Common myeloid progenitor, CD34-positive (primary cell): Measurements from ENCODE around the gene EXOC1L.

ENCODE experiments used
- CTCF ChIA-PET: fragments of 350-600 bp; sonication (Branson Sonifier 250); formaldehyde crosslinking; loops from one replicate; lab custom pipeline; 2021; ENCODE audit warnings: antibody characterized with exemption; lab: Charles Lee
- POLR2A ChIA-PET: fragments of 350-600 bp; sonication (Branson Sonifier 250); formaldehyde crosslinking; loops from one replicate; lab custom pipeline; 2021; ENCODE audit warnings: antibody characterized with exemption; lab: Charles Lee
- DNase-seq, 3 donors: peaks; one replicate each; pipeline versions ENCODE4 v3.0.0 to v3.0.0-alpha.2; 2013
- H3K27ac ChIP-seq, 2 experiments: 1 replicate in 1 of 2; 2 replicates in 1 of 2; pipeline ENCODE4 v1.7.0; 2013; ENCODE audit warnings: inconsistent platforms in 2 of 2, low read length in 2 of 2, mild to moderate bottlenecking in 2 of 2, low read depth in 1 of 2, moderate library complexity in 1 of 2; ENCODE audit not compliant: severe bottlenecking in 2 of 2, insufficient read depth in 1 of 2, poor library complexity in 1 of 2
- H3K27me3 ChIP-seq, 5 experiments: replicated peaks in 2 of 5; 1 replicate in 3 of 5; 2 replicates in 2 of 5; pipeline versions ENCODE4 v1.6.1 to v1.7.0; 2013; ENCODE audit warnings: low read length in 4 of 5, mild to moderate bottlenecking in 2 of 5, moderate library complexity in 2 of 5, inconsistent platforms in 1 of 5; ENCODE audit not compliant: insufficient read depth in 5 of 5, control insufficient read depth in 4 of 5
- H3K36me3 ChIP-seq, 4 experiments: 1 replicate in 2 of 4; 2 replicates in 2 of 4; pipeline versions ENCODE4 v1.6.1 to v1.7.0; 2013; ENCODE audit warnings: low read length in 3 of 4, control low read depth in 1 of 4, mild to moderate bottlenecking in 1 of 4; ENCODE audit not compliant: control insufficient read depth in 4 of 4, insufficient read depth in 4 of 4
- H3K4me1 ChIP-seq, 4 experiments: 1 replicate in 3 of 4; 2 replicates in 1 of 4; pipeline versions ENCODE4 v1.6.1 to v1.7.1; 2013; ENCODE audit warnings: low read length in 3 of 4, mild to moderate bottlenecking in 3 of 4, control low read depth in 1 of 4, inconsistent platforms in 1 of 4, moderate library complexity in 1 of 4; ENCODE audit not compliant: control insufficient read depth in 4 of 4, insufficient read depth in 4 of 4; ENCODE audit errors: control extremely low read depth in 1 of 4
- H3K4me3 ChIP-seq, 7 experiments: 1 replicate in 4 of 7; 2 replicates in 3 of 7; pipeline versions ENCODE4 v1.5.1 to v1.7.0; 2013; ENCODE audit warnings: mild to moderate bottlenecking in 7 of 7, low read length in 6 of 7, moderate library complexity in 6 of 7, inconsistent platforms in 2 of 7, low read depth in 2 of 7, control low read depth in 1 of 7; ENCODE audit not compliant: insufficient read depth in 4 of 7, control insufficient read depth in 1 of 7; ENCODE audit errors: extremely low read depth in 1 of 7
- H3K9me3 ChIP-seq, 5 experiments: 1 replicate in 4 of 5; 2 replicates in 1 of 5; pipeline versions ENCODE4 v1.6.1 to v1.7.1; 2013; ENCODE audit warnings: low read length in 4 of 5, mild to moderate bottlenecking in 2 of 5, inconsistent platforms in 1 of 5, low read depth in 1 of 5, moderate library complexity in 1 of 5; ENCODE audit not compliant: control insufficient read depth in 4 of 5, insufficient read depth in 2 of 5; ENCODE audit errors: control extremely low read depth in 1 of 5
- WGBS: methylation state at CpG from one replicate; pipeline ENCODE4 v1.1.5; 2013; ENCODE audit not compliant: insufficient coverage; 5-methylcytosine and 5-hydroxymethylcytosine counted together

The EXOC1L gene

GRCh38 chr4:55817691-55818090 lies 1.9 kb upstream of the EXOC1L start:
- no peak for DNase-seq
- Histone ChIP-seq H3K9me3 (peaks cover 0 to 7% (median 2%) of the 10 kb centered on the region in 5 experiments), H3K27me3 (peaks cover 0 to 14% (median 0%) of the 10 kb centered on the region in 5 experiments), H3K4me1 (peaks cover 0 to 10% (median 4%) of the 10 kb centered on the region in 4 experiments), H3K4me3 (no peak overlapping the region), H3K36me3 (no peaks in the 10 kb centered on the region), H3K27ac (no peak overlapping the region)
- CTCF ChIA-PET: no interaction called here
- POLR2A ChIA-PET: no interaction called here
- WGBS: 100% methylated on average over 2 of the region's 3 CpGs

- no CpG with 5 or more reads among the region's 2 CpGs for WGBS
- Histone ChIP-seq H3K4me1 (peaks cover 0 to 10% (median 4%) of the 10 kb centered on the region in 4 experiments), H3K4me3 (no peak overlapping the region), H3K9me3 (peaks cover 0 to 4% (median 0%) of the 10 kb centered on the region in 5 experiments), H3K27ac (no peak overlapping the region), H3K27me3 (peaks cover 0 to 14% (median 0%) of the 10 kb centered on the region in 5 experiments), H3K36me3 (no peaks in the 10 kb centered on the region)
- DNase-seq: no peak
- CTCF ChIA-PET: interaction anchor here (1.1 kb wide), 1 partner anchor 47 kb away, joined by 4 read pairs; no protein-coding TSS in a partner anchor
- POLR2A ChIA-PET: no interaction called here
These were observed 689 bp downstream of the EXOC1L start for GRCh38 chr4:55820279-55820678.

GRCh38 chr4:55822329-55822728 lies 2.7 kb downstream of the EXOC1L start:
- ChIA-PET CTCF (no interaction called here), POLR2A (no interaction called here)
- WGBS: 100% methylated on average over 2 of the region's 3 CpGs
- no peak for DNase-seq
- Histone ChIP-seq H3K9me3 (no peaks in the 10 kb centered on the region), H3K27me3 (peaks cover 0 to 16% (median 0%) of the 10 kb centered on the region in 5 experiments), H3K36me3 (no peaks in the 10 kb centered on the region), H3K4me3 (no peak overlapping the region), H3K27ac (no peak overlapping the region), H3K4me1 (peaks cover 0 to 10% (median 4%) of the 10 kb centered on the region in 4 experiments)

- H3K36me3 ChIP-seq: no peaks in the 10 kb centered on the region
- WGBS: 100% methylated on average over 1 of the region's 2 CpGs
- ChIA-PET CTCF (no interaction called here), POLR2A (no interaction called here)
- peaks cover 0 to 17% (median 0%) of the 10 kb centered on the region in 5 experiments for H3K27me3 ChIP-seq
- no peaks in the 10 kb centered on the region for H3K9me3 ChIP-seq
- no peak overlapping the region for H3K27ac ChIP-seq
- DNase-seq: no peak
- peaks cover 0 to 5% (median 1%) of the 10 kb centered on the region in 4 experiments for H3K4me1 ChIP-seq
- H3K4me3 ChIP-seq: no peak overlapping the region
These were observed 5.3 kb downstream of the EXOC1L start for GRCh38 chr4:55824865-55825264.

- ChIA-PET POLR2A (no interaction called here), CTCF (interaction anchor here (1.4 kb wide), 1 partner anchor 9 kb away, joined by 4 read pairs; no protein-coding TSS in a partner anchor)
- no peak for DNase-seq
- Histone ChIP-seq H3K27me3 (peaks cover 0 to 11% (median 3%) of the 10 kb centered on the region in 5 experiments), H3K27ac (no peak overlapping the region), H3K4me3 (no peak overlapping the region), H3K4me1 (no peaks in the 10 kb centered on the region), H3K36me3 (no peaks in the 10 kb centered on the region), H3K9me3 (no peaks in the 10 kb centered on the region)
These were observed 7.4 kb downstream of the EXOC1L start for GRCh38 chr4:55826986-55827385.

- Histone ChIP-seq H3K36me3 (no peaks in the 10 kb centered on the region), H3K9me3 (no peaks in the 10 kb centered on the region), H3K4me3 (no peak overlapping the region), H3K4me1 (no peaks in the 10 kb centered on the region), H3K27ac (no peak overlapping the region), H3K27me3 (peaks cover 0 to 9% (median 3%) of the 10 kb centered on the region in 5 experiments)
- 60% methylated on average over 1 of the region's 2 CpGs for WGBS
- no peak for DNase-seq
- ChIA-PET POLR2A (no interaction called here), CTCF (interaction anchor here (1.4 kb wide), 1 partner anchor 9 kb away, joined by 4 read pairs; no protein-coding TSS in a partner anchor)
These were observed 8.0 kb downstream of the EXOC1L start for GRCh38 chr4:55827582-55827981.

GRCh38 chr4:55830048-55830447 lies 10.5 kb downstream of the EXOC1L start:
- POLR2A ChIA-PET: no interaction called here
- no peak overlapping the region for H3K27ac ChIP-seq
- no peak overlapping the region for H3K4me3 ChIP-seq
- DNase-seq: no peak
- 100% methylated on average over 1 of the region's 3 CpGs for WGBS
- no peaks in the 10 kb centered on the region for H3K9me3 ChIP-seq
- peaks cover 0 to 9% (median 3%) of the 10 kb centered on the region in 5 experiments for H3K27me3 ChIP-seq
- H3K4me1 ChIP-seq: no peaks in the 10 kb centered on the region
- H3K36me3 ChIP-seq: no peaks in the 10 kb centered on the region
- CTCF ChIA-PET: no interaction called here
